Heart right ventricle (tissue), 16 donors: ENCODE measurements around the gene COPE. TPM values are rescaled to one million over a fixed set of nuclear protein-coding genes. Genes with fewer than 3 reads are reported as not detected.

Source experiments
- ATAC-seq, 8 donors: fragments of 200-7000 bp; cut with Tn5 transposase; one replicate each; pipeline ENCODE4 v1.9.1; 2020; ENCODE audit warnings: mild to moderate bottlenecking in 8 of 8, moderate library complexity in 8 of 8, moderate number of reproducible peaks in 1 of 8
- DNase-seq, 2 donors: peaks; one replicate each; pipeline ENCODE4 v3.0.0-alpha.2; 2020
- H3K27ac ChIP-seq, 10 donors: fragments of 200-600 bp; sonication (generic) in 2 of 10; one replicate each; pipeline versions ENCODE4 v1.5.0 to v1.8.0; 2020 to 2022; ENCODE audit warnings: mild to moderate bottlenecking in 3 of 10
- H3K27me3 ChIP-seq, 7 donors: fragments of 200-600 bp; one replicate each; pipeline ENCODE4 v1.8.0; 2021 to 2022; ENCODE audit warnings: mild to moderate bottlenecking in 2 of 7
- H3K36me3 ChIP-seq, 9 donors: fragments of 200-600 bp; sonication (generic) in 1 of 9; one replicate each; pipeline versions ENCODE4 v1.5.0 to v1.8.0; 2020 to 2022; ENCODE audit warnings: mild to moderate bottlenecking in 2 of 9
- H3K4me1 ChIP-seq, 9 donors: fragments of 200-600 bp; sonication (generic) in 1 of 9; one replicate each; pipeline versions ENCODE4 v1.5.0 to v1.8.0; 2020 to 2022; ENCODE audit warnings: mild to moderate bottlenecking in 4 of 9
- H3K4me3 ChIP-seq, 10 donors: fragments of 200-600 bp; sonication (generic) in 2 of 10; one replicate each; pipeline versions ENCODE4 v1.5.0 to v1.8.0; 2020 to 2022; ENCODE audit warnings: mild to moderate bottlenecking in 7 of 10, moderate library complexity in 2 of 10
- H3K9me3 ChIP-seq, 11 donors: fragments of 200-600 bp in 10 of 11; sonication (generic) in 2 of 11; one replicate each; pipeline versions ENCODE4 v1.5.0 to v1.8.0; 2013 to 2022; ENCODE audit warnings: mild to moderate bottlenecking in 2 of 11, control low read depth in 1 of 11, moderate library complexity in 1 of 11
- WGBS, 2 donors: extraction: QIAGEN DNeasy Blood & Tissue Kit; methylation state at CpG; one replicate each; pipeline ENCODE4 v1.1.7; 2013; ENCODE audit warnings: inconsistent platforms in 1 of 2; 5-methylcytosine and 5-hydroxymethylcytosine counted together
- intact Hi-C, 10 donors: fragments of 100-400 bp; cut with DNase I; formaldehyde crosslinking; loops; one replicate each; pipeline versions ENCODE4 v1.11.1 to v1.14.2; 2022
- polyA plus RNA-seq, 2 donors: library from polyadenylated mRNA; stranded (reverse); fragments of 200-250 nt; gene quantifications; one replicate each; pipeline ENCODE4 v1.2.3, GENCODE V29; 2013
- total RNA-seq, 10 donors: library from RNA; stranded (reverse); fragmentation: NEBNext Ultra II Directional in 3 of 10; extraction: Animal tissue kit (Norgen Biotek cat#: 25700) in 3 of 10; gene quantifications; one replicate each; pipeline versions ENCODE4 v1.2.1 to v1.2.4, GENCODE V29; 2021 to 2023
- TF ChIP-seq, protein P1 (sequence below), 9 donors: fragments of 200-600 bp; sonication (generic) in 2 of 9; IDR thresholded peaks; one replicate each; pipeline versions ENCODE4 v1.5.0 to v1.8.0; 2021 to 2022; ENCODE audit warnings: antibody characterized with exemption in 9 of 9, mild to moderate bottlenecking in 5 of 9, moderate library complexity in 1 of 9
- donor health status: Arrhythmogenic right ventricular cardiomyopathy.
- donor health status: ischemic (EF 13 %, LVEDD 7.1; RV severe dilation, severe dysfunction).
- donor health status: healthy with polysubstance abuse.
- donor health status: DM: no; HTN: yes; CAD: no.
- donor health status: DM: no; HTN: no; CAD: no.
- donor health status: ischemic (EF 25% LVEDD 6.9; RV normal size, moderate dysfunction).
- donor health status: ischemic (EF 25% LVEDD 5.7; RV mildly dilated, moderate dysfunction).
- donor health status: healthy.
- donor health status: DM: yes; HTN: yes; CAD: no.
- donor health status: Ischemic cardiomyopathy.
- donor health status: ischemic (EF 35%, LVEDD 5.7; RV mildly dilated, moderate dysfunction).
- donor health status: nonischemic (EF 11% LVEDD 7.7; RV severe dilation, severe dysfunction).
- donor health status: DM: yes; HTN: yes; CAD: no.
- donor health status: PGD.
- donor health status: ischemic (EF 29% LVEDD 5.4; RV normal size, mild dysfunction).
- donor health status: nonischemic (EF 23%, LVEDD 6.1; RV moderate dilation, normal function).

The COPE gene
- total and polyA plus RNA-seq, 12 donors: 102 to 302 (median 118) TPM

DNA sequence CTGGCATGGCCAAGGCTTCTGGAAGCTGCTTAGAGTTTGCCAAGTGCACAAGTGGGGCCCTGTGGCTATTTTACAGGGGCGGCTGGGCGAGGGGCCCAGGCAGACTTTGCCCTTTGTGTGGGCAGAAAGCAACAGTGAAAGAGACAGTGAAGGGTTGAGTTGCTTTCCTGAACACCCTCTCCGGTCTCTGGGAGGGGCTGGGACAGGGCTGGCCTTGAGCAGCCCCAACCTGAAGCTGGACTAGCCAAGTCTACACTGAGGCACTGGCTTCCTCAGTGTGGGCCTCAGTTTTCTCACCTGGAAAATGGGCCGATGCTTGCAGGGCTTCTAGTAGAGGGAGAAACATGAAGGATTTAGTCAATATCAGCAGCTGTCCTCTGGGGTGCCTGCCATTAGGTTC lies 24.3 kb upstream of the COPE start:
- ATAC-seq (no peak), DNase-seq (no peak)
- H3K27me3 ChIP-seq: no peaks in the 10 kb centered on the region
- WGBS, 2 donors: 85 to 89% methylated on average over 4 of the region's 4 CpGs
- H3K4me3 ChIP-seq: no peak overlapping the region
- intact Hi-C loops: loop anchor here in 2 of 10 donors (5.0 kb wide), 1 partner anchor 44 kb away; no protein-coding TSS in a partner anchor
- H3K36me3 ChIP-seq: peaks cover 0 to 5% (median 0%) of the 10 kb centered on the region in 9 donors
- H3K4me1 ChIP-seq: peaks cover 7 to 20% (median 12%) of the 10 kb centered on the region in 9 donors
- H3K9me3 ChIP-seq: no peaks in the 10 kb centered on the region
- TF ChIP-seq, protein P1, sequence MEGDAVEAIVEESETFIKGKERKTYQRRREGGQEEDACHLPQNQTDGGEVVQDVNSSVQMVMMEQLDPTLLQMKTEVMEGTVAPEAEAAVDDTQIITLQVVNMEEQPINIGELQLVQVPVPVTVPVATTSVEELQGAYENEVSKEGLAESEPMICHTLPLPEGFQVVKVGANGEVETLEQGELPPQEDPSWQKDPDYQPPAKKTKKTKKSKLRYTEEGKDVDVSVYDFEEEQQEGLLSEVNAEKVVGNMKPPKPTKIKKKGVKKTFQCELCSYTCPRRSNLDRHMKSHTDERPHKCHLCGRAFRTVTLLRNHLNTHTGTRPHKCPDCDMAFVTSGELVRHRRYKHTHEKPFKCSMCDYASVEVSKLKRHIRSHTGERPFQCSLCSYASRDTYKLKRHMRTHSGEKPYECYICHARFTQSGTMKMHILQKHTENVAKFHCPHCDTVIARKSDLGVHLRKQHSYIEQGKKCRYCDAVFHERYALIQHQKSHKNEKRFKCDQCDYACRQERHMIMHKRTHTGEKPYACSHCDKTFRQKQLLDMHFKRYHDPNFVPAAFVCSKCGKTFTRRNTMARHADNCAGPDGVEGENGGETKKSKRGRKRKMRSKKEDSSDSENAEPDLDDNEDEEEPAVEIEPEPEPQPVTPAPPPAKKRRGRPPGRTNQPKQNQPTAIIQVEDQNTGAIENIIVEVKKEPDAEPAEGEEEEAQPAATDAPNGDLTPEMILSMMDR (IDR thresholded peaks at IDR 0.05): no peak
- H3K27ac ChIP-seq: no peak overlapping the region

DNA sequence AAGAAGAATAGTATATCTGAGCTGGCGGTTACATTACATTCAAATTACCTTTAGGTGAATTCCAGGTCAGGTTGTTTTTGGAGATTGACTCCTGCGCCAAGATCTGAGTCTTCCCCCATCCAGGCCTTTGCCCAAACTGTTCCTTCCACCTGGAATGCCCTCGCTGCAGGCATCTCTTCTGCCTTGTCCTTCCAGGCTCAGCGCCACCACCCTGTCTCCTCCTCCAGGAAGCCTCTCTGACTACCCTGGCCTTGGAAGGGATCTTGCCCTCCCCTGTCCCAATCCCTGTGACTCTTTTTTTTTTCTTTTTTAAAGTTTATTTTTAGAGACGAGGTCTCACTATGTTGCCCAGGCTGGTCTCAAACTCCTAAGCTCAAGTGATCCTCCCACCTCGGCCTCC lies 23.5 kb upstream of the COPE start:
- TF ChIP-seq, protein P1 (IDR thresholded peaks at IDR 0.05): no peak
- Histone ChIP-seq H3K36me3 (peaks cover 0 to 13% (median 0%) of the 10 kb centered on the region in 9 donors), H3K4me1 (peaks cover 7 to 20% (median 12%) of the 10 kb centered on the region in 9 donors), H3K9me3 (no peaks in the 10 kb centered on the region), H3K4me3 (no peak overlapping the region), H3K27me3 (no peaks in the 10 kb centered on the region), H3K27ac (no peak overlapping the region)
- no peak for ATAC-seq
- no peak for DNase-seq
- 90 to 92% methylated on average over 6 of the region's 6 CpGs for WGBS, 2 donors
- intact Hi-C loops: loop anchor here in 2 of 10 donors (5.0 kb wide), 1 partner anchor 45 kb away; no protein-coding TSS in a partner anchor

- Histone ChIP-seq H3K27ac (peak overlapping the region in 2 of 10 donors; percentile 47 to 48), H3K4me3 (peak overlapping the region in 6 of 10 donors; percentile 5 to 77 (median 25)), H3K4me1 (peaks cover 7 to 20% (median 12%) of the 10 kb centered on the region in 9 donors), H3K36me3 (peaks cover 0 to 22% (median 0%) of the 10 kb centered on the region in 9 donors), H3K27me3 (no peaks in the 10 kb centered on the region), H3K9me3 (no peaks in the 10 kb centered on the region)
- ATAC-seq (peak in 3 of 8 donors; percentile 4 to 46 (median 17)), DNase-seq (no peak)
- 57 to 69% methylated on average over 18 of the region's 18 CpGs for WGBS, 2 donors
- intact Hi-C loops: loop anchor here in 3 of 10 donors (1.0 to 5.0 kb wide), 2 partner anchors 22 to 46 kb away; partner anchors contain the start of genes COPE (in 1 of the 3) and DDX49 (in 1 of the 3)
- TF ChIP-seq, protein P1 (IDR thresholded peaks at IDR 0.05): peak in 1 of 9 donors; percentile 16
These were observed 22.6 kb upstream of the COPE start for GRCh38 chr19:18941628-18942354.

DNA sequence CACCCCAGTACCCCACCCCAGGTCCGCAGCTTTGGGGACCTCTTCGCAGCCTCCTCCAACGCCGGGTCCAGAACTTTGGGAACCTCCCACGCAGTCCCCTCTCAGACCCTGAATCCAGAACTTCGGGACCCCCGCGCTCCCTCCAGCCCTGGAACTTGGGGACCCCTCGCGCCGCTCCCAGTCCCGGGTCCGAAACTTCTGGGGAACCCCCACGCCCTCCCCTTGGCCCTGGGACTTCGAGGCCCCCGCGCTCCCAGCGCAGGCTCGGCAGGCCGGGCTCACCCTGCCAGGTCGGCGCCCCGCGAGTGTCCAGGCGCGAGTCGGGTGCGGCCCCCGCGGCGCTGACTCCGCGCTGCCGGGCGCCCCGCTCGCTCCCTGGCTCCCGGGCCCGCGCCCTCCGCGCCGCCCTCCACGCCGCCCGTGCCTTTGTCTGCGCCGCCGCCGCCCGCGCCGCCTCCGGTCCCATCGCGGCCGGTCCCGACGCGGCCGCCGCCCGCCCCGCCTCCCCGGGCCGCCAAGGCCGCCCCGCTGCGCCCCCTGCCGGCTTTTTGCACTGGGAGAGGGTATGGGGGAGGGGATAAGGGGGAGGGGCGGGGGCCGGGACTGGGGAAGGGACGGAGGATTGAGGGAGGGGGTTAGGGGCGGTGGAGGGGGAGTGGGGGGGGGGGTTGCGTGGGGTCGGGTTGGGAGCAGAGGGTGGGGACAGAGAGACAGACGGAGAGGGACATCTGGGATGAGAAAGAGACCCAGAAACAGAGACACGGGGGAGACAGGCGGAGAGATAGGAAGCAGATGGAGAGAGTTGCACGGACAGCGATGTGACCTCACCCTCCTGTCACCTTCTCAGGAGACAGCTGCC lies 21.8 kb upstream of the COPE start, which contains the start of gene HOMER3:
Gene HOMER3, minus strand, starts transcription at position 449 of the 859 bp plus-strand sequence. CDS start 2,235 bp downstream, outside the sequence.
- Histone ChIP-seq H3K4me3 (peak within 1 kb of the TSS; percentile 58 to 96 (median 73)), H3K27me3 (no peaks in the 10 kb centered on the region), H3K27ac (peak within 1 kb of the TSS in 7 of 10 donors; percentile 8 to 87 (median 72)), H3K36me3 (peaks cover 0 to 30% (median 0%) of the 10 kb centered on the region in 9 donors), H3K9me3 (no peaks in the 10 kb centered on the region), H3K4me1 (peaks cover 7 to 20% (median 12%) of the 10 kb centered on the region in 9 donors)
- intact Hi-C loops: loop anchor here in 3 of 10 donors (1.0 to 5.0 kb wide), 2 partner anchors 22 to 46 kb away; partner anchors contain the start of genes COPE (in 2 of the 3) and DDX49 (in 2 of the 3)
- TF ChIP-seq, protein P1 (IDR thresholded peaks at IDR 0.05): peak in 6 of 9 donors; percentile 10 to 49 (median 30)
- DNase-seq (peak; percentile 85 to 88), ATAC-seq (peak; percentile 69 to 91 (median 85))
- 1% methylated on average over 54 to 75 of the region's 81 CpGs for WGBS, 2 donors
